GM19023 (cell line): Measurements from ENCODE around the gene FAM83C.

Experiments
- ATAC-seq: cut with Tn5 transposase; IDR thresholded peaks from one replicate; pipeline ENCODE4 v1.9.1; 2021; ENCODE audit warnings: mild to moderate bottlenecking, moderate library complexity; ENCODE audit not compliant: unreplicated experiment

Gene FAM83C

DNA sequence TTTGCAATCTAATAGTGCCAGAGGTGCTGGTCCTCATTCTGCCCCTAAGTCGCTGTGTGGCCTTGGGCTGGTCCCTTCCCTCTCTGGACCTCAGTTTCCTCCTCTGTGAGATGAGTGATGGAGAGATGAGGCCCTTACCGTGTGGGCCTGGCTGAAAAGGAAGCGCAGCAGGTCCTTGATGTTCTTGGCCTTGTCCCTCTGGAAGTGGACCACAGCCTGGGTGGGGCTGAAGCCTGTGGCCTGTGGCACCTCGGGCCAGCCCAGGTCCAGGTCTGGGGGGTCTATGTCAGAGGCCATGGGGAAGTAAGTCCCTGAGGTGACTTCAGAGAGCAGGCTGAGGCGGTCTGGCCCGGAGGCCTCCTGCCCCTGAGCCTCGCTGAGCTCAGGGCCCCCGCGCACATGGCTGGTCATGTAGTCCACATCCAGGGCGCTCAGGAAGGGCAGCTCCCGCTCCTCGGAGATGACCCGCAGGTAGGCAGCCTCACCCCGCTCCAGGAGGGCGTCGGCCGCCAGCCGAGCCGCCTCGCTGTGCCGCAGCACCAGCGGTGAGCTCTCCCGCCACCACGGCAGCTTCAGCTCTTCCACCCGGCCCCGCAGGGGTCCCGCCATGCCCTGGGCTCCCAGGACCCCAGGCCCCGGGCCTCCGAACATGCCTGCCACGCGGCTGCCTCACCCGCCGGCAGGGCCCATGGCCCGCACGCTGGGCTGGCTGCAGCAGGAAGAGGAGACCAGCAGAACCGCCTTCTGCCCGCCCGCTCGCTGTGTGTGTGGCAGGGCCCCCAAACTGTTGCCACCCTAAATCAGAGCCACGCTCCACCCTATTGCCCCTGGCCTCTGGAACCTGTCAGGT is at the start of gene FAM83C:
Gene FAM83C, minus strand, starts transcription at position 772 of the 850 bp plus-strand sequence. Its CDS starts 121 bp downstream, at position 651.
- ATAC-seq, result no peak

DNA sequence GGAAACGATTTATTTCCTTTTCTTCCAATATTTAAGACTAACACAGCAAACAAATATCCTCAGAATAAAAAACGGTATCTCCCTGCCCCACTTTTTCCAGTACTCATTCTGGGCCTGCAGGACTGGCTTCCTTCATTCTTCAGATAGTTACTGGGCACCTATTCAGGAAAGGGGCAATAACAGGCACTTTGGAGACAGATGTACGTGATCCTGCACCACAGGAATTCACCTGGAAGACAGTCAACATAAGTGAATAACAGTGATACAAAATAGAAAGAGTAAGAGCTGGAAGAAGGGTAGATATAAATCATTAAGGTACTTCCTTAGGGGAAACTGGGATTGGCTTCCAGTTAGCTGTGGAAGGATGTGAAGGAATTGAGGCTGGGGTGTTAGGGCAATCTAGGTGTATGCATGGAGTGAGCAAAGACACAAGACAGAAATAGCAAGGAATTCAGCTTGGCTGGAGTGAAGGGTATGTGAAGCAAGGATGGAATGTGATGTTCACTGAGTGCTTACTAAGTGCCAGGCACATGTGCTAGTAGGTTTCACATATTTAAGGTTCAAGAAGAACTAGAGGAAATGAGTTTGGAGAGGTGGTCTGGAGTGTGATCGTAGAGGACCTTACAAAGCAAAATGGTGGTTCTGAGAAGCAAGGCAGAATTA is 49.3 kb upstream of the FAM83C start:
- ATAC-seq, result no peak

DNA sequence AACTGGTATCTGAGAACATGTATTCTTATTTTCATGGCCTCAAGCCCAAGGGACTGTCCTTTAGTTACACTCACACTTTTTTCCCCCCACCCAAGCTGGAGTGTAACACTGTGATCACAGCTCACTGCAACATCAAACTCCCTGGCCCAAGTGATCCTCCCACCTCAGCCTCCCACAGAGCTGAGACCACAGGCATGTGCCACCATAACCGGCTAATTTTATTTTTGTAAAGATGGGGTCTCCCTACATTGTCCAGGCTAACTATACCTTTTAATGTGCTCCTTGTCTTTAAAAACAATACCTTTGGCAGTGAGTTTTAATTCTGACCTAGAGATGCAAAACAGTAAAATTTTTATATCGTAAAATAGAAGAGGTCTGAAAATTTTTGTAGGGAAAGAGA is 48.2 kb upstream of the FAM83C start:
- ATAC-seq, result no peak

DNA sequence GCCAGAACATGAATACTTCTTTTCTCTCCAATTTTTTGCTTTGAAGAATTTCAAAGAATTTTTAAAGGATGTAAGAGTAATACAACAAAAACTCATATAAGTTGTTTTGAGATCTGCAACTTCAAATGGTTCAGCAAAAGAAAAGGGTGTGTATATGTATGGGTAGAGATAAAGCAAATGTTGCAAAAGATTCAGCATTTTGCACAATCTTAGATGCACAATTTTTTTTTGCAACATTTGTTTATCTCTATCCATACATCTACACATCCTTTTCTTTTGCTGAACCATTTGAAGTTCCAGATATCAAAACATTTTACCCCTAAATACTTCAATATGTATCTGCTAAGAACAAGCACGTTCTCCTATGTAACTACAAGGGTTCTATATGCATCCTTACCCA is 47.4 kb upstream of the FAM83C start:
- no peak for ATAC-seq

DNA sequence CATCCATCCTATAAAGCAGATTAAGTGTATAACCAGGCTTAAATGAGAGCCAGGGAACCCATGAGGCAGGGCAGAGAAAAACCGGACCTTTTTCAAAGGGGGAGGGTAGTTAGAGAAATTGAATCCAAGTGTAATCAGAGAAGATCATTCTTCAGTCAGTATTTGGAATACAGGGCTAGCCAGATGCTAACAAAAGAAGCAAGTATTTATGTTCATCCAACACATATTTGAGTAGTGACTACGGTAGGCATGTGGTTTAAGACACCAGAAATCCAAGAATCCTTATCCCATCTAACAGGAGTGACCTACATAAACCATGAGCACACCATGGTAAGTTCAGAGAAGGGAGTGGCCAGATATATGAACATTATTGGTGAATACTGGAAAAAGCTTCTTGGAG is 46.8 kb upstream of the FAM83C start:
- ATAC-seq, result no peak

DNA sequence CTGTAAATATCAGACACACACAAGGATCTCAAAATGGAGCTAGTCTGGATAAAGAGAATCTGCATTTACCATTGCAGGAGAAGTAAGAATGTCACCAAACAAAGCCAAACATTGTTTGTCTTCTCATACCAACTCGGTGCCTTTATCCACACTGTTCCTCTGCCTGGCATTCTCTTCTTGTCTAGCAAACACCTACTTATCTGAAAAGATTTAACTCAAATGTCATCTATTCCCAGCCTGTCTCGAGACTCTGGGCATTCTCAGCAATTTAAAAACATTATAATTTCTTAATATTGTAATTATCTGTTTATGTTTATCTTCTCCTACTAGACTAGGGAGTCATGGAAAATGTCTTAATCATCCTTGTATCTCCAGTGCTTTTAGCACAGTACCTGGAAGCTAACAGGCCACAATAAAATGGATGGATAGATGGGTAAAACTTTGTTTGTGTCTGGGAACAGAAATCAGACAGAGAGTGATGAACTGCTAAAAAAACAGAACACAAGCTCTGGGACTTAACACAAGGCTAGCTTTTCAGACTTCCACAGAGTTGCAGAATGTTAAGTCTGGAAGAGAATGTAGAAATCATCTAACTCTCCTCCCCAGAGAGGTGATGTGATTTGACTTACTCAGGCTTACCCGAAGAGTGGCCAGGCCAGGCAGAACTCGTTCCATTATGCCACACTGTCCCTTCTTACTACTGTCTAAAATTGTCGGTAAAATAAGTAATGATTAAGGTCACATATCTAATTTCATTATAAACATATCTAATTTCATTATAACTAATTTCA is 42.3 kb upstream of the FAM83C start:
- ATAC-seq, result no peak

DNA sequence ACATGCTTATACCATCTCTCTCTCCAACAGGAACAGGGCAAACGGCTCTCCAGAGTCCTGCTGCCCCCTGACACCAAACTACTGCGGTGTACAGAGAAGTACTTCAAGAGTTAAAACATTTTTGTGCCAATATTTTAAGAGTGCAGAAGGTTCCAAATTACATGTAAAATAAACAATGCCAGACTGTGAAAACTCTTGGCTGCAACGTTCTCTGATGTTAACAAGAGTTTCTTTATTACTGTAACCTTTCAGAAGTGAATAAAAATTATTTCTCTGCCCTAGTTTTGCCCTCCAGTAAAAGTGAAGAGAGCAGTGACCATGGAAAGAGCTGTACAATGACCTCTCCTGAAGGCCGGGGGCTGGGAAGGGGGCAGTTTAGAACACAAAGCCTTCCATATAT is 41.4 kb upstream of the FAM83C start:
- ATAC-seq, result no peak

DNA sequence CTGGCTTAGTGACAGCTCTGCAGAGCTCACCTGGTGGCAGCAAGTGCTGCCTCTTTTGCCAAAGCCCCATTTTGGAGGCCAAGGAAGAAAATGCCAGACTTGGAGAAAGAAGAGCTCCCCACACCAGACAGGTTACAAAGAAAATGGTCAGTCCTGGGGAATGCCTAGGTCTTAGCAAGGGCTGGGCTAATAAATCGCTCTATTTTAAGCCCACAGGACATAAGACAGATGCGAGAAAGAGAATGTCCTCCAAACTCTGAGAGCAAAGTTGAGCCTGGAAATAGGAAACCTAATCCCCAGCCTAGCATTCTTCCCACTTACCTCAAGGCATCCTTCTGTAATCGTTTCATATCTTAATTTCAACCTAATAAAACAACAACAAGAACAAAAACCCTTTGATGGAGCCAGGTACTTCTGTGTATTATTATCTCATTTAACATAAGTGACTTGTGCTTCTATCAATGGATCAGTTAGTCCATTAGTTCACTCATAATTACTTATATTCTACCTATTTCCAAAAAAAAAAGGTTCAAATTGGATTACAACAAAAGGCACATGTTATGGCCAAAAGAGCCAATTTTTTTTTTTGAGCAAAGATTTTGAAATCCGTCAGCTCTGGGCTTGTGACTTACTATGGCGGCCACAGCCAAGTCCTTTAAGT is 40.4 kb upstream of the FAM83C start:
- no peak for ATAC-seq

DNA sequence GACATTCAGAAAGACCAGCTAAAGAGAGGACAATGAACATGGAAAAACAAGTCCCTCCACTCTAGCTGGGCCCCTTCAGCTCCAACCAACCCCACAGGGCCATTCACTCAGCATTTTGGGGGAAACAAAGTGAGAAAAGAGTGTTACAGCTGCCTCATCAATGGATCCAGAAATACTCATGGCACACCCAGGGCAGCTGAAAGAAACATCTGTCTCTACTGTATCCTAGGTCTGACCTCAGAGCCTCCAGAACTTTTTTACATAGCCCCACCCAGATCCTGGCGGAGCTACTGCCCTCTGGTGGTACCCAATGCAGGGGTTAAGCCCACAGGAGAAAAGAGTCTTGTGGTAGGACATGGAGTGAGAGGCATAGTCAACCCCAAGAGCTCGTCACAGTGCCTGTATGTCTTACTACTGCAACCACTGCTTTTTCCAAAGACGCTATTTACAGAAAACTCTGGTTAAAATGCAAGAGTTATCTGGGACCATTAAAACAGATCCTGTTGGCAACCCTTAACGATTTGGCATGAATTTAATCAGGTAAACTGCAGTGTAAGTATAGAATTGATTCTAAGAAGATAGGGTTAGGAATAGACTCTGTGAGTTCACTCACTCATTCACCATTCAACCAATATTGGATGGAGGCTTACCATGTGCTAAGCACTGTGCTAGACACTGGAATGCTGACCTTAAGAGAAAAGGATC is 37.4 kb upstream of the FAM83C start:
- no peak for ATAC-seq

DNA sequence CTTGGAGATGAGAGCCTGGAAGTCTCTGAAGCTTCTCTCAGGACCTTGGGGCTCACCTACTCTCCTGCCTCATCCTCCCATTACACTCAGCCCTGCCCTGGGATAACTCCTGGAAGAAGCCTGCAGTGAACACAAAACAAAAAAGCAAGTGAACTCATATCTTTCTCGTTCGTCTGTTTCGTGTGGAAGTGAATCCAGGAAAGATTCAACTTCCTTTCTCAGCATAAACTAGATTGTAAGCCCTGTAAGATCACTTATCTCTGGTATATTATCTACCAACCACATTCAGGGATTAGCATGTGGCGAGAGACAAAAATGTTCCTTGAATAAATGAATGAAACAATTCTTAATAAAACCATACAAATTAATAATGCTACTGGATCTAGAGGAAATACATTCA is 36.5 kb upstream of the FAM83C start:
- no peak for ATAC-seq

DNA sequence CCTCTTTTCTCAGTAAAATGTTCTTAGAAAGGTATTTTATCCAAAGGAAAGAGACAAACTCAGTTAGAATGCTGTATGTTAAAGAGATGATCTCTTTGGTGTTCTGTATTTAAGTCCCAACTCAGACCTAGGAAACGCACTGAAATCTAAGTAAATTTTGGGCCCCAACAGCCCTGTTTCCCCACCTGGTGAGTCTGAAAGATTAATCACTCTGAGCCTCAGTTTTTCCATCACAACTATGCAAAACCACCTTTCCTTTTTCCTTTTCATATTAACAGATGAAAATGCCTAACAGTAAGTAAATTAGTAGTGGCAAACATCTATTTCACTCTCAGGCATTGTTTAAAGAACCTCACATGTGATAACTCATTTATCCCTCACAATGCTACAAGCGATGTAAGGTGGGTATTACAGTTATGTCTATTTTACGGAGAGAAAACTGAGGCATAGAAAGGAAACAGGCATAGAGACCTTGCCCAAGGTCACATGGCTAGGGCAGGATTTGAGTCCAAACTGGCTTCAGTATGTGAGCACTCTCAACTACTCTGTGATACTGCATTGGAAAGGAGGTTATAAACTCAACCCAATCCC is 36.0 kb upstream of the FAM83C start:
- no peak for ATAC-seq

DNA sequence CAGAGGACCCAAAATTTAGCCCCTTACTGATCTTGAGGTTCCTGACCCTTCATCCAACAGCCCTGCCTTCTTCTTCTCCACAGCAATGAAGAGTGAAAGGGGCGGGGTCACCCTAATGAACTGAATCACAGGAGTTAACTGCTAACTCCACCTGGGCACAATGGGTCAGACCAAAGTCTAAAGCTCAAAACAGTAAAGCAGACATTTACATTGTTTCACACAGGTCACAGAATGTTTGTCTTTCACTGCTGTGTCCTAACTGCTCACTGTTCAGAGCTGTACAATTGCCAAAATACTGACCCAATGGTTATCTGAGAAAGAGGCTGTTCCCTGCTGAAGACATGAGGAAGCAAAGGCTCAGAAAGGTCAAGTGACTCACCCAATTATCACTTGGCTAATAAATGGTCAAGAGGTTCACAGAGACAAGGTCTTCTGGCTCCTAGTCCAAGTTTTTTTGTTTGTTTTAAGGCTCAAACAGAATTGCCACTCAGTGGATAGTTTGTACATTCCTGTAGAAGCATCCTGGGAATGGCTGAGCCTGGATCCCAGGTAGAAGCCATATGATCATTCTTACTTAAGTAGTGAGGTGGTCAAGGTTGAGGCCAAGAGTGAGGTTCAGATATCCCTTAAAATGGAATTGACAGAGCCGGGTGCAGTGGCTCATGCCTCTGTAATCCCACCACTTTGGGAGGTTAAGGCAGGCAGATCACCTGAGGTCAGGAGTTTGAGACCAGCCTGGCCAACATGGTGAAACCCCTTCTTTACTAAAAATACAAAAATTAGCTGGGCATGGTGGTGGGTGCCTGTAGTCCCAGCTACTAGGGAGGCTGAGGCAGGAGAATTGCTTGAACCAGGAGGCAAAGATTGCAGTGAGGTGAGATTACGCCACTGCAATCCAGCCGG is 35.1 kb upstream of the FAM83C start:
- no peak for ATAC-seq

DNA sequence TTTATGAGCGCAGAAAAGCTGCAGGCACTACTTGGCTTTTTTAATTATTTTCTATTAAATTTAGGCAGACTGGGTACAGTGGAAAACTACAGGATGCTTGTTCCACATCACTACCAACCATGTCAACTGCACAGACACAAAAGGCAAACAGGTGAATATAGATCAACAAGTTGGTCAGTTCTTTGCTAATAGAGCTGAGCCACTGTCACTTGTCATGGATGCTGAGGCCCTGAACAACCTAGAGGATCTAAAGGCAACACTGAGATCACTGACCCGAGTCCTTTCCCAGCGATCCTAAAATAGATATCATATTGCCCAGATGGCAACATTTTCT is 34.5 kb upstream of the FAM83C start:
- ATAC-seq, result no peak

DNA sequence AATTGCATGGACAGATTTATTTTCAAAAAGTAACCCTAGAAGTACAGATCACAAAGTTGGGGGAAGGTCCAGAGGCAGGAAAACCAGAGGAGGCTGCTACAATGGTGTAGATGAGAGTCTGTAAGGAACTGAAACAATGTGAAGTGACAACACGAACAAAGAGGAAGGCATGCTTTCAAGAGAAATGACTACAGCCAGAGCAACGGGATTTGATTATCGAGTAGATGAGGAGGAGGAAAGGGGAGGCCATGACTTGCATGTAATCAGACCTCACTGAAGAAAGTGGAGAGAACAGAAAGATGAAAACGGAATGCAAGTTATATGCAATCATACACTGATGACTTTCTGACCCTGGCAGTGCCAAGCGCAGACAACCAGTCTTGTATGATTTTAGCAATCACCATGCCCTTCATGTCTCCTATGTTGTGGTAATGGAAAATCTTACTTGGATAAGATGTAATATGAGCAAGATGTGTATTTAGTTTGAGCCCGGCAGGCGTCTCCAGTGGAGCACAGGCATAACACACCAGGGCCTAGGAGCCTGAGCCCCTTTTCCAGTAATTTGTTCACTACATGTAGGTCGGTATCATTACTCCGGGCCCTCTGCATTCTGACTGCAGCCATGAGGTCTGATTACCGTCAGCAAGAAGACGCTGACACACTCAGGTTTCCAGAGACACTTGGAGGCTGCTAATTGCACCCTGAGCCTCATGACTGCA is 34.0 kb upstream of the FAM83C start:
- no peak for ATAC-seq

DNA sequence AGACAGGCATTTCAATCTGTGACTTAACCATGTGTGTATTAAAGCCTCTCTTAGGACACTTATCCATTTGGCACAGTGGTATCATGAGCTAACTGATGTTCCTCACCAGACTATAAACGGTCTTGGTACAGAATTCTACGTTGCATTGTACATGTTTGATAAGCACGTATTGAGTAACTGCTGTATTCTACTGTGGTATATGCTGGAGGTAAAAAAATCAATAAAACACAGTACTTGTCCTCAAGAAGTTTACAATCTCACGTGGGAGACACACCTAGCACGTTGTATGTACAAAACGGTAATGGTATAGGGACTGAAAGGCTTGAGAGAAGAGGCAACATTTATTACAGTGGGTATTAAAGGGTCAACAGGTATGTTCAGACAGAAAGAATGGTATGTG is 33.2 kb upstream of the FAM83C start:
- ATAC-seq, result no peak

DNA sequence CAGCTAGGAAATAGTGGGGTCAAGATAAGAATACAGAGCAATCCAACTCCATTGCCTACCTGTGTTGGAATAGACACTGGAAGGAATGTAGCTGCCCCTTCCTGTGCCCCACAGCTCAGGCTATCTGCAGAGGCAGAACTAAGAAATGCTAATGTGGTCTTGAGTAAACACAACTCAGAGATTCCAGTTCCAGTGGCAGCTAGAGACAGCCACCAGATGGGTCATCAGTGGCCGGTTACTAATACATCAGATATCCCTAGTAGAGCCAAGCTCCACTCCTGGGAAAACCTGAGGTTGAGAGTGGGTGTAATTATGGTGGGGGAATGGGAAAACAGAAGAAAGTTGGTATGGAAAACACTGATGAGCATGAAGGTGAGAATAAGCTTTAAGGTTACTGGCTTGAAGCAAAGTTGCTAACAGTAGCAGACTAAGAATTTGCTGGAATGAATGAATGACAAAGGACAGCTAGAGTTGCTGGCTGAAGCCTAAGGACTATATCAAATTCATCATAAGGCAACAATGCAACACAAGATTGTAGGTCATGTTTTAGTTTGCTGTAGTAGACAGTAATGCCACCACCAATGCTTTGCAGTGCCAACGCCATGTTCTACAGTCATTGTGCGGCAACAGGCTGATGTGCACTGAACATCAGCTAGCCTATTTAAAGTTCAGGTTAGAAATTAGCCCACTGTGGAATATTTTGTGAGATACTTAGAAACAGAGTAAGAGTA is 28.3 kb upstream of the FAM83C start:
- ATAC-seq, result no peak

DNA sequence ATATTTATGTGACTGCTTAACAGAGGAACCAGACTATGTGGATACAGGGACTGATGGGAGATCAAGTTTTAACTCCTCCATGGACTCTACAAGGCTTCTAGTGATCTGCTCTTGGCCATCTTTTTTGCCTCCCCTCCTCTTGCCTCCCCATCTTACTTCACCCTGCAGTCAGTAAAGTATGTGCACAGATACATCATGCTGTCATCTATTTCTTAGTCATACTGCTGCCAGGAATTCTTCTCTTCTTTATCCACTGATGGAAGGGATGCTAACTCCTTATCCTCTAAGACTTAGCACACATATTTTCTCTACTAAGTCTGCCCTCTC is 27.6 kb upstream of the FAM83C start:
- no peak for ATAC-seq

DNA sequence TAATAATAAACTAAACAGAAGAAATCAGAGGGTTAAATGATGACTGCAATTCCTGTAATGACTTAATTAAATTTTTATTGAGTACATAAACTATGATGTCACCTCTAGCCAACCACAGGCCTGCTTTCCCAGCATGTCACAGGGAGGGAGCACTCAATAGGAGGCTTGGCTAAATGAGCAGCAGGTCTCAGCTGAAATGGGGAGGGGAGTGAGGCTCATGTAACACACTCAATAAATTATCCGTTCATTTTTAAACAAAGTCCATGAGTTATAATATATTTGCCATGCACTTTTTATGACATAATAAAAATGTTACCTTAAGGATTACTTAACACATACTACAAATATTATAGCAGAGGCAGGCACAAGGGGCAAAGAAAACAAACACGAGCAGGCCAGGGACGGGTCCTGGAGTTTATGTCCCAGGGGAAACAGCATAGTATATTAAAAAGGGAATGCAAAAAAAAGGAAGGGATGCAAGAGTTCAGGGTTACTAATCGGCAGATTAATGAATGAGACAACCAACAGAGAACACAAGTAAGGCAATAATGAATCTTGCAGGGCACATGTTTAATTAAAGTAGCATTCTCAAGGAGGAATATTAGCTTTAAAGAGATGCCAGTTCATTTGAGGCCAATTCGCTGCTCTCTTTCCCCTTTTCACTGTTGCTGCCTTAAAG is 27.1 kb upstream of the FAM83C start:
- ATAC-seq, result no peak
